ENCODE results near the gene RANBP10. TPM values are rescaled to one million over a fixed set of nuclear protein-coding genes. Genes with fewer than 3 reads are reported as not detected.

The RANBP10 gene
- total and polyA plus RNA-seq, 2 of the 13 experiments (the other 11 are each of a cell fraction or from before 2014, with no cell fraction given), result 9.2 to 22.7 TPM

DNA sequence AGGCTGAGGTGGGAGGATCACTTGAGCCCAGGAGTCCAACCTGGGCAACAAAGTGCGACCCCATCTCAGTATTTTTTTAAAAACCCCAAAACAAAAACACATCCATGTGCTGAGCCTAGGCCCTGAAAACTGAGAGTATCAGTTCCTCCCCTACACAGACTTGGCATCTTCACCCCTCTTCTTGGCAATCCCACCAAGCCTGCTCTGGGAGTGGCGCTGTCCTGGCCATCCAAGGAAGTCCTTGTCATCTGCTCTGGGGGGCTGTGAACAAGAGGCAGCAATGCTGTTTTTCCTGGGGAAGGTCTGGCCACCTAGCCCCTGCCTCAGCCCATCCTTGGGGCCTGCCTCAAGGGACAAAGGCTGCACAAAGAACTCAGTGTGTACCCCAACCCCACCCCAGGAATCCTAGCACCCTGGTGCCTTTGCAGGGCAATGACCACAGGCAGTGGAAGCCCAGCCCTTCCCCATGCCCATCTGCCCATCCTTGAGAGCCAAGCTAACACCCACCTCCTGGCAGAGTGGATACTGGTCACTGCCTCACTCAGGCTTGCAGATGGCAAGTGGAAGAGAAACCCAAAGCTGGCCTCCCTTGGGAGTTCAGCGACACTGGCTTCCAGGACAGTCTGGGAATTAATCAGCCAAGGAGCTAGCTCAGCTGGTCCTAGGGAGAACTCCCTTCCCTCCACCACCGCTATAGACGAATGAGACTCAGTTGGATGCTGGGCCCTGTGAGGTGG is 72.5 kb downstream of the RANBP10 start (continued):
- no peak for TF ChIP-seq NCOR1 (IDR thresholded peaks at IDR 0.05; ENCODE audit: borderline replicate concordance, low read length)

DNA sequence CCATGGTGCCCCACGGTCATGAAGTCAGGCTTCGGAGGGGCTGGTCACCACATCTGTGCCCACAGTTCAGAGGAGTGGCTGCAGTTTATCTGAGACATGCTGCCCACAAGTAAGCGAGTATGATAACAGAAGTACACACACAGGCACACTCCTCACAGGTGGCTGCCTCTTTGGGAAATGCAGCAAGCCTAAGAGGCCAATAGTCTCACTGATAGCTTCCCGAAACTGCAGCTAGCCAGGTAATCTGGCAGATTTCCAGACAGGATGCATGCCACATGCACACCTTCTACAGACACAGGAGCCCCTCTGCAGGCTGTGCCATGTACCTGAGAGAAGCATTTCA is 74.6 kb downstream of the RANBP10 start:
- POLR2A ChIA-PET, result no interaction called here
- H3K9me3 ChIP-seq (ENCODE audit: low read length), result no peaks in the 10 kb centered on the region
- FAIRE-seq (no peak), DNase-seq (ENCODE audit: low spot score) (no peak), ATAC-seq (no peak)
- TF ChIP-seq, protein P1, sequence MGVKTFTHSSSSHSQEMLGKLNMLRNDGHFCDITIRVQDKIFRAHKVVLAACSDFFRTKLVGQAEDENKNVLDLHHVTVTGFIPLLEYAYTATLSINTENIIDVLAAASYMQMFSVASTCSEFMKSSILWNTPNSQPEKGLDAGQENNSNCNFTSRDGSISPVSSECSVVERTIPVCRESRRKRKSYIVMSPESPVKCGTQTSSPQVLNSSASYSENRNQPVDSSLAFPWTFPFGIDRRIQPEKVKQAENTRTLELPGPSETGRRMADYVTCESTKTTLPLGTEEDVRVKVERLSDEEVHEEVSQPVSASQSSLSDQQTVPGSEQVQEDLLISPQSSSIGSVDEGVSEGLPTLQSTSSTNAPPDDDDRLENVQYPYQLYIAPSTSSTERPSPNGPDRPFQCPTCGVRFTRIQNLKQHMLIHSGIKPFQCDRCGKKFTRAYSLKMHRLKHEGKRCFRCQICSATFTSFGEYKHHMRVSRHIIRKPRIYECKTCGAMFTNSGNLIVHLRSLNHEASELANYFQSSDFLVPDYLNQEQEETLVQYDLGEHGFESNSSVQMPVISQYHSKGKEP (CRISPR knock-in tag; IDR thresholded peaks at IDR 0.05), result no peak
- no peak for TF ChIP-seq ZNF556 (CRISPR knock-in tag; IDR thresholded peaks at IDR 0.05; ENCODE audit: borderline replicate concordance)
- TF ChIP-seq, protein P2, sequence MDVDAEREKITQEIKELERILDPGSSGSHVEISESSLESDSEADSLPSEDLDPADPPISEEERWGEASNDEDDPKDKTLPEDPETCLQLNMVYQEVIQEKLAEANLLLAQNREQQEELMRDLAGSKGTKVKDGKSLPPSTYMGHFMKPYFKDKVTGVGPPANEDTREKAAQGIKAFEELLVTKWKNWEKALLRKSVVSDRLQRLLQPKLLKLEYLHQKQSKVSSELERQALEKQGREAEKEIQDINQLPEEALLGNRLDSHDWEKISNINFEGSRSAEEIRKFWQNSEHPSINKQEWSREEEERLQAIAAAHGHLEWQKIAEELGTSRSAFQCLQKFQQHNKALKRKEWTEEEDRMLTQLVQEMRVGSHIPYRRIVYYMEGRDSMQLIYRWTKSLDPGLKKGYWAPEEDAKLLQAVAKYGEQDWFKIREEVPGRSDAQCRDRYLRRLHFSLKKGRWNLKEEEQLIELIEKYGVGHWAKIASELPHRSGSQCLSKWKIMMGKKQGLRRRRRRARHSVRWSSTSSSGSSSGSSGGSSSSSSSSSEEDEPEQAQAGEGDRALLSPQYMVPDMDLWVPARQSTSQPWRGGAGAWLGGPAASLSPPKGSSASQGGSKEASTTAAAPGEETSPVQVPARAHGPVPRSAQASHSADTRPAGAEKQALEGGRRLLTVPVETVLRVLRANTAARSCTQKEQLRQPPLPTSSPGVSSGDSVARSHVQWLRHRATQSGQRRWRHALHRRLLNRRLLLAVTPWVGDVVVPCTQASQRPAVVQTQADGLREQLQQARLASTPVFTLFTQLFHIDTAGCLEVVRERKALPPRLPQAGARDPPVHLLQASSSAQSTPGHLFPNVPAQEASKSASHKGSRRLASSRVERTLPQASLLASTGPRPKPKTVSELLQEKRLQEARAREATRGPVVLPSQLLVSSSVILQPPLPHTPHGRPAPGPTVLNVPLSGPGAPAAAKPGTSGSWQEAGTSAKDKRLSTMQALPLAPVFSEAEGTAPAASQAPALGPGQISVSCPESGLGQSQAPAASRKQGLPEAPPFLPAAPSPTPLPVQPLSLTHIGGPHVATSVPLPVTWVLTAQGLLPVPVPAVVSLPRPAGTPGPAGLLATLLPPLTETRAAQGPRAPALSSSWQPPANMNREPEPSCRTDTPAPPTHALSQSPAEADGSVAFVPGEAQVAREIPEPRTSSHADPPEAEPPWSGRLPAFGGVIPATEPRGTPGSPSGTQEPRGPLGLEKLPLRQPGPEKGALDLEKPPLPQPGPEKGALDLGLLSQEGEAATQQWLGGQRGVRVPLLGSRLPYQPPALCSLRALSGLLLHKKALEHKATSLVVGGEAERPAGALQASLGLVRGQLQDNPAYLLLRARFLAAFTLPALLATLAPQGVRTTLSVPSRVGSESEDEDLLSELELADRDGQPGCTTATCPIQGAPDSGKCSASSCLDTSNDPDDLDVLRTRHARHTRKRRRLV (CRISPR knock-in tag; IDR thresholded peaks at IDR 0.05), result no peak
- TF ChIP-seq EHMT2 (IDR thresholded peaks at IDR 0.05; ENCODE audit: borderline replicate concordance, low read depth, low read length), result no peak
- TF ChIP-seq PITX1 (CRISPR knock-in tag; IDR thresholded peaks at IDR 0.05), result no peak
- no peak for TF ChIP-seq MED13 (CRISPR knock-in tag; IDR thresholded peaks at IDR 0.05)
- TF ChIP-seq SKI (IDR thresholded peaks at IDR 0.05; ENCODE audit: partially characterized antibody), result no peak
- TF ChIP-seq HDAC6 (IDR thresholded peaks at IDR 0.05; ENCODE audit: low read depth, low read length), result no peak
- TF ChIP-seq, protein P3, sequence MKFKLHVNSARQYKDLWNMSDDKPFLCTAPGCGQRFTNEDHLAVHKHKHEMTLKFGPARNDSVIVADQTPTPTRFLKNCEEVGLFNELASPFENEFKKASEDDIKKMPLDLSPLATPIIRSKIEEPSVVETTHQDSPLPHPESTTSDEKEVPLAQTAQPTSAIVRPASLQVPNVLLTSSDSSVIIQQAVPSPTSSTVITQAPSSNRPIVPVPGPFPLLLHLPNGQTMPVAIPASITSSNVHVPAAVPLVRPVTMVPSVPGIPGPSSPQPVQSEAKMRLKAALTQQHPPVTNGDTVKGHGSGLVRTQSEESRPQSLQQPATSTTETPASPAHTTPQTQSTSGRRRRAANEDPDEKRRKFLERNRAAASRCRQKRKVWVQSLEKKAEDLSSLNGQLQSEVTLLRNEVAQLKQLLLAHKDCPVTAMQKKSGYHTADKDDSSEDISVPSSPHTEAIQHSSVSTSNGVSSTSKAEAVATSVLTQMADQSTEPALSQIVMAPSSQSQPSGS (CRISPR knock-in tag; IDR thresholded peaks at IDR 0.05), result no peak
- TF ChIP-seq, protein P4, sequence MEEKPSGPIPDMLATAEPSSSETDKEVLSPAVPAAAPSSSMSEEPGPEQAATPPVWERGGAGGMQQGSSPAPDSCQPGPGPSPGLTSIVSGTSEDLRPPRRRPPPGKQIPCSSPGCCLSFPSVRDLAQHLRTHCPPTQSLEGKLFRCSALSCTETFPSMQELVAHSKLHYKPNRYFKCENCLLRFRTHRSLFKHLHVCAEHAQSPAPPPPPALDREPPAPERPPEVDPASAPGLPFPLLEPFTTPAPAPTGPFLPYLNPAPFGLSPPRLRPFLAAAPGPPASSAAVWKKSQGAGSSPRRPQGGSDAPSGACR (CRISPR knock-in tag; IDR thresholded peaks at IDR 0.05), result no peak
- in situ Hi-C loops (cut with HindIII; ENCODE audit: extremely low pct_ligation_motif_present, low pct_unique_long_range_greater_than_20kb), result no loop called here
- H3K4me3 ChIP-seq (replicated peaks in 1 of 3; ENCODE audit: insufficient read depth in 1 of 3, low read depth in 2 of 3, low read length in 3 of 3), result no peak overlapping the region
- no peaks in the 10 kb centered on the region for H3K79me2 ChIP-seq (ENCODE audit: insufficient read depth, low read length)
- no peak overlapping the region for H3K27ac ChIP-seq (ENCODE audit: extremely low read length, insufficient read depth, low read length)
- peaks cover 9% of the 10 kb centered on the region for H3K4me1 ChIP-seq (ENCODE audit: insufficient read depth, low read length)
- intact Hi-C loops (cut with micrococcal nuclease; ENCODE audit: unreplicated experiment), result no loop called here
- 89% methylated on average over 2 of the region's 4 CpGs for WGBS (ENCODE audit: low lambda C conversion rate)
- no peak overlapping the region for H2AFZ ChIP-seq (ENCODE audit: low read length)
- CTCF ChIA-PET (ENCODE audit: low intra/inter-chr PET ratio, low total read pairs), result no interaction called here
- BruUV-seq (replicated peaks), result no TSS peak
- H3K4me2 ChIP-seq (ENCODE audit: low read depth, low read length), result no peak overlapping the region
- H4K20me1 ChIP-seq (ENCODE audit: insufficient read depth, low read length), result no peaks in the 10 kb centered on the region
- H3K27me3 ChIP-seq (ENCODE audit: control insufficient read depth in 1 of 2, insufficient read depth in 2 of 2, low read length in 2 of 2), result no peaks in the 10 kb centered on the region
- H3K9ac ChIP-seq (ENCODE audit: insufficient read depth, low read depth, low read length), result no peak overlapping the region
- peaks cover 32 to 71% of the 10 kb centered on the region in 2 experiments for H3K36me3 ChIP-seq (replicated peaks in 1 of 2; ENCODE audit: control insufficient read depth in 1 of 2, insufficient read depth in 2 of 2, low read length in 2 of 2)

Data from HepG2 (cell line).